Stimulated activated naive B cell treated with anti-CD40 and anti-IgM and Interleukin-4, amounts not matched to agents 10 μg/mL and 1 μg/mL and 100 μg/mL, for 72 hours (primary cell): ENCODE results near the gene BCAR3.
"Not testable (repeated sequence)": the region's sequence is repeated elsewhere in the genome, so short reads cannot be mapped to it uniquely, and the experiment has no call there.

Experiments
- ATAC-seq, 2 donors: fragments of 150-1000 bp; cut with Tn5 transposase; replicated peaks; 2 replicates each; pipeline ENCODE4 v1.10.0; 2021; ENCODE audit warnings: moderate library complexity in 1 of 2
- DNase-seq: peaks from one replicate; pipeline ENCODE4 v3.0.0; 2021
- H3K27ac Mint-ChIP-seq: one replicate; pipeline ENCODE4 v1.8.0; 2022; ENCODE audit warnings: mild to moderate bottlenecking, mixed read lengths
- H3K27me3 Mint-ChIP-seq, 2 donors: one replicate each; pipeline ENCODE4 v1.8.0; 2022; ENCODE audit warnings: mixed read lengths in 2 of 2
- H3K36me3 Mint-ChIP-seq, 2 donors: one replicate each; pipeline ENCODE4 v1.8.0; 2022; ENCODE audit warnings: mixed read lengths in 2 of 2, mild to moderate bottlenecking in 1 of 2
- H3K4me1 Mint-ChIP-seq, 2 donors: one replicate each; pipeline ENCODE4 v1.8.0; 2022; ENCODE audit warnings: mixed read lengths in 2 of 2, mild to moderate bottlenecking in 1 of 2
- H3K4me3 Mint-ChIP-seq, 2 donors: one replicate each; pipeline ENCODE4 v1.8.0; 2022; ENCODE audit warnings: mild to moderate bottlenecking in 2 of 2, mixed read lengths in 2 of 2, moderate library complexity in 1 of 2
- H3K9me3 Mint-ChIP-seq, 2 donors: one replicate each; pipeline ENCODE4 v1.8.0; 2022; ENCODE audit warnings: mixed read lengths in 2 of 2, mild to moderate bottlenecking in 1 of 2

The BCAR3 gene

DNA sequence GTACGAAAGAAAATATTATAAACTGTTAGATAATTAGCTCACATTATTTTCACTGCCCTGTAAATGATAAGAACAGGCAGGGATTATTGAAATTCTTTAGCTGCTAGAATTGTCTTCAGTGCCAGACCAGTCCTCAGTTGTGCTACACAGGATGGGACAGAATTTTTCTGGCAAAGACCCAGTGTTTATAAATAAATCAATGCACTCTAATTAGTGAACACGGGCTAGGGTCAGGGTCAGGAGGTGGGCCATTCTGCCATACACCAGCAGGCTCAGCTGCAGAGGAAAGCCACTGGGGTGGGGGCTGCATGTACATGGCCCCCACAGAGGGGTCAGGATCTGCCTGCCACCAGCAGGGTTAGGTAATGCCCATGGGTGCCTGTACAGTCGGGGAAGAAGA, 6.4 kb downstream of the BCAR3 start:
- no peaks in the 10 kb centered on the region for H3K27me3 Mint-ChIP-seq
- no peaks in the 10 kb centered on the region for H3K9me3 Mint-ChIP-seq
- H3K4me3 Mint-ChIP-seq, result no peak overlapping the region
- H3K27ac Mint-ChIP-seq, result no peak overlapping the region
- no peak for ATAC-seq
- no peak for DNase-seq
- H3K36me3 Mint-ChIP-seq, result peaks cover 53 to 71% of the 10 kb centered on the region in 2 donors
- H3K4me1 Mint-ChIP-seq, result peaks cover 40 to 58% of the 10 kb centered on the region in 2 donors

DNA sequence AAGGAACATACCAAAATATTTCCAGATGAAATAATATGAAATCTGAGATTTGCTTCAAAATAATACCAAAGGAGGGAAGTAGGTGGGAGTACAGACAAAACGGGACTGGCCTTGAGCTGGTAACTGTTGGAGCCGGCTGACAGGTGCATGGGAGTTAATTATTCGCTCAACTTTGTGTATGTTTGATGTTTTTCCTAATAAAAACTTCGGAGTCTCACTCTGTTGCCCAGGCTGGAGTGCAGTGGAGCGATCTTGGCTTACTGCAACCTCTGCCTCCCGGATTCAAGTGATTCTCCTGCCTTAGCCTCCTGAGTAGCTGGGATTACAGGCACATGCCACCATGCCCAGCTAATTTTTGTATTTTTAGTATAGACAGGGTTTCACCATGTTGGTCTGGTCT, 7.6 kb downstream of the BCAR3 start:
- not testable (repeated sequence) for ATAC-seq, H3K27me3 Mint-ChIP-seq, DNase-seq, H3K9me3 Mint-ChIP-seq, H3K4me3 Mint-ChIP-seq, H3K27ac Mint-ChIP-seq
- H3K4me1 Mint-ChIP-seq, result peaks cover 38 to 47% of the 10 kb centered on the region in 2 donors
- H3K36me3 Mint-ChIP-seq, result peaks cover 60 to 75% of the 10 kb centered on the region in 2 donors

DNA sequence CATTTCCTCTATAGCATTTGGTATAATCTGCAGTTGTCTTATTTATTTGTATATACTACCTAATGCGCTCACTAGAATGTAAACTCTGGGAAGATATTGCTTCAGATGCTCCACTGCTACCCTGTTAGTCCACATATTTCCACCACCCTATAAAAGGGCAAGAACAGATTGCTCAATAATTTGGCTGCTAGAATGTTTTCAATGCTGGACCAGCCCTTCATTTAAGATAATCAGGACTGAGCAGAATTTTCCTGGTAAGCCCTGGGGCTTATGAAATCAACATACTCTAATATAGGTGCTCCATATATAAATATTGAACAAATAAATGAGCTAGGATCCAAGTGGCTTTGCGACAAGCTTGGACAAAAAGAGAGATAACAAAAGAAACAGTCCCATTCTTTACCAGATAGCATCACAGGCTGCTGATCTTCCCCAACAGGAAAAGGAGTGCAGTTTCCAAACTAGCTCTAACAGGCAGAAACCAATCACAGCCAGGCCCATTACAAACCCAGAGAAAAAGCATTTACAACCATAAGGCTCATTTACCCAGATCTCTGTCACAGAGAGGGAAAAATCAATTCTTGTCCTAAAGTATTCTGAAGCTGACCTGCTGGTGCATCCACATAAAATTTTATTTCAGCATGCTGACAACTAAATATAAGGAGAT, 8.3 kb downstream of the BCAR3 start:
- H3K4me3 Mint-ChIP-seq, result peak overlapping the region in 1 of 2 donors; percentile 30
- peaks cover 36 to 45% of the 10 kb centered on the region in 2 donors for H3K4me1 Mint-ChIP-seq
- no peak for ATAC-seq
- H3K36me3 Mint-ChIP-seq, result peaks cover 58 to 74% of the 10 kb centered on the region in 2 donors
- no peak for DNase-seq
- H3K9me3 Mint-ChIP-seq, result no peaks in the 10 kb centered on the region
- H3K27me3 Mint-ChIP-seq, result no peaks in the 10 kb centered on the region
- peak overlapping the region; percentile 65 for H3K27ac Mint-ChIP-seq

DNA sequence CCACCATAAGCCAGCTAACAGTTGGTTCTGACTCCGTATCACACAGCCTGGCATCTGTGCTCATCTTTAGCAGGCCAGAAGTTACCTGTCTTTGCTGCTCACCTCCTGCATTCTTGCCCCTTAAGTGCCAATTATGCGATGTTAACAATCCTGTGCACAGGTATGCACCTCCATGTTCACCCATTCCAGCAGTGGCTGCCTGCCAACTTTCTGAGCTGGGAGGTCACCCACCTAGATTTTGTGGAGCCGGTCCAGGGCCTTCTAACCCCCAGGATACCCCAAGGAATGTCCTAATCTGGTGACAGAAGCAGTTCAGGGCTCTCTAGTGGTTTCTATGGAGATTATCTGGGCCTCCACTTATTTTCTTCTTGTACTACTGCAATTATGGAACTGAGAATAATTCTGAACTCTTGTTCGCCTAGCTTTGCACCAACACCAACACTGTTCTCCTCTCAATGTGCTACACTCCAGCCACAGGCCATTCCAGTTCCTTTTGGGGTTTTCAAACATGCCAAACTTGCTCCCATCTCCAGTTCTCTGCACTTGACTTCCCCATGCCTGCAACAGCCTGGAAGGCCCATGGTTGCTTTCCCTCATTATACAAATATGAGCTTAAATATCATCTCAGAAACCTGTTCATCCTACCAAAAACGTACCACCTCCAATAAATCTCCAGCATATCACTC, 9.0 kb downstream of the BCAR3 start:
- peaks cover 63 to 79% of the 10 kb centered on the region in 2 donors for H3K36me3 Mint-ChIP-seq
- peaks cover 36 to 44% of the 10 kb centered on the region in 2 donors for H3K4me1 Mint-ChIP-seq
- peak overlapping the region in 1 of 2 donors; percentile 30 for H3K4me3 Mint-ChIP-seq
- peak overlapping the region; percentile 65 for H3K27ac Mint-ChIP-seq
- no peak for DNase-seq
- H3K9me3 Mint-ChIP-seq, result no peaks in the 10 kb centered on the region
- no peaks in the 10 kb centered on the region for H3K27me3 Mint-ChIP-seq
- no peak for ATAC-seq

DNA sequence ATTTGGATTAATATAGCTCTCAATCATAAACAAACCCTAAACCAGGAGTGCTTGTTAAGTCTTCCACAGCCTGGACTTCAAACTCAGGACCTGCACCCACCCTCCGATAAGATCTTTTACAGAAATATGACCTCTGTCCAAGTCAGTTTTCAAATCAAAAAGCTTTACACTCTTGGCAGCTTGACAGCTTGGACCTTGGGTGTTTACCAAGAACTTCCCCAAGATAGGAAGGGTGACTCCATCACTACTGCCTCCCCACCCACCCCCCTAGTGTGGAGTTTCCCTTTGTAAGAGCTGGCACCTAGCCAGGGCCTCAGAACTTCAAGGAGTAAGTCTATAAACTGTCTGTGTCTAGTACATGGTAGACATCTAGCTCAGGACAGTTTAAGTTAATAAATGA, 9.6 kb downstream of the BCAR3 start:
- peaks cover 30 to 40% of the 10 kb centered on the region in 2 donors for H3K4me1 Mint-ChIP-seq
- no peak for DNase-seq
- H3K36me3 Mint-ChIP-seq, result peaks cover 61 to 78% of the 10 kb centered on the region in 2 donors
- H3K27ac Mint-ChIP-seq, result no peak overlapping the region
- peak in 1 of 2 donors; percentile 51 for ATAC-seq
- no peaks in the 10 kb centered on the region for H3K27me3 Mint-ChIP-seq
- no peak overlapping the region for H3K4me3 Mint-ChIP-seq
- H3K9me3 Mint-ChIP-seq, result no peaks in the 10 kb centered on the region

DNA sequence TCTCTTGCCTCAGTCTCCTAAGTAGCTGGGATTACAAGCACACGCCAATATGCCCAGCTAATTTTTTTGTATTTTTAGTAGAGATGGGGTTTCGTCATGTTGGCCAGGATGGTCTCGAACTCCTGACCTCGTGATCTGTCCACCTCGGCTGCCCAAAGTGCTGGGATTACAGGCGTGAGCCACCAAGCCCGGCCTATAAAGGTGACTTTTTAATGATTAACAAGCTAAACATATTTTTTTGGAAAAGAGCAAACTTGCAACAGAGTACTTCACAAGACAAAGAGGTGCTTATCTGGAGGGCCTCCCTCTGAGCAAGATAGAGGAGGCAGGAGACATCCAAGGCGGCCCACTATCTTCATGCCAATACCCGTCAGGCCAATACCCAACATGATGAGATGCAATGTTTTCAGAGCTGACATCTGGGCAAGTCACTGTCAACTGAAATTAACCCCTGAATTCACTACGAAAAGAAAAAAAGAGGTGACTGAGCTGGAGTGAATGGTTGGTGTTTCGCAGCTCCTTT, 10.5 kb downstream of the BCAR3 start:
- no peak overlapping the region for H3K4me3 Mint-ChIP-seq
- H3K27me3 Mint-ChIP-seq, result no peaks in the 10 kb centered on the region
- H3K27ac Mint-ChIP-seq, result no peak overlapping the region
- peaks cover 22 to 34% of the 10 kb centered on the region in 2 donors for H3K4me1 Mint-ChIP-seq
- H3K36me3 Mint-ChIP-seq, result peaks cover 57 to 76% of the 10 kb centered on the region in 2 donors
- no peak for DNase-seq
- no peak for ATAC-seq
- no peaks in the 10 kb centered on the region for H3K9me3 Mint-ChIP-seq

DNA sequence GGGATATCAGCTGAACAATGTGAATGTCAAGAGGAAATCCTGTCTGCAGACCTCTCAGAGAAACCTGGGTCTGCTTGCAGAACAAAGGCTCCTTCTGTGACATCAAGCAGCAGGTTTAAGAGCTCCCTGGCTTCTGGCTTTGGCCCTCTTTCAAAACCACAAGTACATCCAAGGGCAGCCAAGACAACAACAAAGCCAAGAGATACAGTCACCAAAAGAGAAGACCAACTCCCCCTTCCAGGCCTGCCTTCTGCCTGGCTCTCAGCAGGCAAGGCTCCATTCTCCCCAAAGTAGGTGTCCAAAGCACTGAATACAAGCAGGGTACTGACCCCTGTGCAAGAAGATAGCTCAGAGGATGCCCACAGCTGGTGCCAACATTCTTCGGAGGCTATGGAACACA, 11.5 kb downstream of the BCAR3 start:
- ATAC-seq (no peak), DNase-seq (no peak)
- H3K4me1 Mint-ChIP-seq, result peaks cover 23 to 34% of the 10 kb centered on the region in 2 donors
- H3K27me3 Mint-ChIP-seq, result no peaks in the 10 kb centered on the region
- no peaks in the 10 kb centered on the region for H3K9me3 Mint-ChIP-seq
- H3K27ac Mint-ChIP-seq, result no peak overlapping the region
- H3K36me3 Mint-ChIP-seq, result peaks cover 59 to 78% of the 10 kb centered on the region in 2 donors
- H3K4me3 Mint-ChIP-seq, result no peak overlapping the region

DNA sequence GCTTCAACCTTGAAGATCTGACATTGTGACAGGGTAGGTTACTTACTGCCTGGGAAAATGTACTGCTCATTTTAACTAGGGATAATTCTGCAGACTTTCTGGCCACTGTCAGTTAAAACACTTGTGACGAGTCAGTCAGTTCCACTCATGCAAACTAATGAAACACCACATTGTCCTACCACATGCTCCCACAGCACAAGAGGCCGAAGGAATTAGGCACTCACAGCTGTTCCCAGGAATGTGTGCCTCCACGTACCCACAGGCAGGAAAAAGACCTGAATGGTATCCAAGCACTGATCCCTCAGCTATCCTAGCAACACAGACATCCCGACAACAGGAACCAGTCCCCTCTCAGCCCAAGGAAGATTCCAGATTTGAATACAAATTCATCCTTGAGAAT, 12.3 kb downstream of the BCAR3 start:
- H3K4me1 Mint-ChIP-seq, result peaks cover 20 to 36% of the 10 kb centered on the region in 2 donors
- H3K4me3 Mint-ChIP-seq, result no peak overlapping the region
- no peaks in the 10 kb centered on the region for H3K9me3 Mint-ChIP-seq
- DNase-seq (no peak), ATAC-seq (no peak)
- no peaks in the 10 kb centered on the region for H3K27me3 Mint-ChIP-seq
- no peak overlapping the region for H3K27ac Mint-ChIP-seq
- H3K36me3 Mint-ChIP-seq, result peaks cover 59 to 79% of the 10 kb centered on the region in 2 donors

DNA sequence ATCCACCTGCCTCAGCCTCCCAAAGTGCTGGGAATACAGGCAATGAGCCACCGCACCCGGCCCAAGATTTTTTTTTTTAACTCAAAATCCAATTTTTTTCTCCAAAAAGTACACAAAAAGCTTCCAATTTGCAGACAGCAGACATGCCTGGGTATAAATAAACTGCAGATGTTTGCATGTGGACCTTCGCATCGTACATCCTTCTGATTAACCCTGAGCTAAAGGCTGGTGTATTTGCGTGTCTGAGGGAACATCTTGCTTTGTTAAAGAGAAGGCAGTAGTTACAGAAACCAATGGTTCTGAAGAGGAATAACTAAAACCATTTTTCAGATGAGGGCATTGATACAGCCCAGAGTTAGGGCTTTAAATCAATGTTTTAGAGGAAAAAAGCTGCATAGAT, 12.7 kb downstream of the BCAR3 start:
- ATAC-seq, result no peak
- peaks cover 20 to 41% of the 10 kb centered on the region in 2 donors for H3K4me1 Mint-ChIP-seq
- no peak for DNase-seq
- H3K27ac Mint-ChIP-seq, result no peak overlapping the region
- no peaks in the 10 kb centered on the region for H3K9me3 Mint-ChIP-seq
- peaks cover 61 to 82% of the 10 kb centered on the region in 2 donors for H3K36me3 Mint-ChIP-seq
- no peaks in the 10 kb centered on the region for H3K27me3 Mint-ChIP-seq
- no peak overlapping the region for H3K4me3 Mint-ChIP-seq

DNA sequence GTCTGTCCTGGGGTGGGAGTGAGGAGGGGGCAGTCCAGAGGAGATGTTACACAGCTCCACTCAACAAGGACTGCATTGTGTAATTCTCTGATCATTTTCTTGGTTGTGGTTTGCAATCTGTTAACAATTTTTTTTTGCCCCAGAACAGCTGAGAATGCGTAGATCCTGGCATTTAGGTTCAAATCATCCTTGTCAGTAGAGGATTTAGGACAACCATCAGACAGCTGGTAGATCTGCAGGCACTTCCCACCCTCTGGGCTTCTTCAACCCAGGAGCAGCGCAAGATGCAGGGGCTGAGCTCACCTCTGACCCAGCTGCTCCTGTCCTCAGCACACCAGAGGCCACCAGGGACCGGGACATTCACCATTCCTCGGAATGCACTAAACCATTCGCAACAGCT, 13.5 kb downstream of the BCAR3 start:
- peaks cover 61 to 82% of the 10 kb centered on the region in 2 donors for H3K36me3 Mint-ChIP-seq
- H3K9me3 Mint-ChIP-seq, result no peaks in the 10 kb centered on the region
- H3K27me3 Mint-ChIP-seq, result no peaks in the 10 kb centered on the region
- DNase-seq, result no peak
- ATAC-seq, result no peak
- H3K27ac Mint-ChIP-seq, result no peak overlapping the region
- H3K4me1 Mint-ChIP-seq, result peaks cover 24 to 42% of the 10 kb centered on the region in 2 donors
- H3K4me3 Mint-ChIP-seq, result no peak overlapping the region

DNA sequence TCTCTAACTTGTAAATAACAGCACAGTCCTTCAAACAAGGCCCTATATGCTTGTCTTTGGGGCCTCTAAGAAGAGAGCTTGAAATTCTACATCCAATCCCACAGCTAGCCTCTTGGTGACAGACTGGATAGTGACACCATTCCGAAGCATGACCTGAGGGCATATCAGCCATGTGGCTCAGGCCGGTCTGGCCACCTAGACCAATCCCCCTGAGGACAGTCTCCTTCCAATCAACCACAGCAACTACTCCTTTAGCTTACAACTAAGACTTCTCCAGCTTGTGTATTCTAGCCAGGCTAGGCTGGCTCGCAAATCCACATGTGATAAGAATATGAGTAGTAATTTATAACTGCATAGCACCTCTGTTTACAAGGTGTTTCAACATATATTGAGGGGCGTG, 14.0 kb downstream of the BCAR3 start:
- ATAC-seq, result no peak

DNA sequence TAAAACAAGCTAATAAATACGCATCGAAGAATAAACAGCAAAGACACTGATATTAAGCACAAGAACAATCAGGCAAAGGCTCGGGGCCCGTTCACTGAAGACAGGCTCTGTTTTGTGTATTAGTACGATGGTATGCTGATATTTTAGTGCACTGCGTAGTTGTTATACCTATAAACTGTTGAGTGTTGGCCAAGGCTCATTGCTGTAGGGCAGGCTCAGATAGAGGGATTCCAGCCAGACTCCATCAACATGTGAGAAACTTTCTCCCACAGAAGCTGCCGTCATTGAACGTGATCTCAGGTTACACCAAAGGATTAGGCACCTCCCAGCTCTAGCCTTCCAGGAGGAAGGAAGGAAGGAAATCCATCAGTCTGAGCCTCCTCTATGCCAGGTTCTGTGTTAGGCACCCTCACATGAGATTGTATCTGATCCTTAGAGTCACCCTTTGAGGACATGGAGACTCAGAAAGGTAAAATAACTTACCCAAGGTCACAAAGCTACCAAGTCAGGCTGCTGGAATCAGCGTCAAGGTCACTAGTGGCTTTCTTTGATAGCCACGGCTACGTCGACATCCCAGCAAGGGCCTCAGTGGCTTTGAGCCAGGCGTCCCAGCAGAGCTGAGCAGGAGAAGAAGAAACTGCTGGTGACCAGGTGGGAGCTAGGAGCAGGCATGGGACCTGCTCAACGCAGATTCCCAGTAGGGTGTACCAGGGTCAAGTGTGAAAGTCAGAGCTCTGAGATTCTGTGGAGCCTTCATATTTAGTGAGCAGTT, 14.8 kb downstream of the BCAR3 start:
- Mint-ChIP-seq H3K27me3 (no peaks in the 10 kb centered on the region), H3K36me3 (peaks cover 66 to 84% of the 10 kb centered on the region in 2 donors), H3K4me3 (no peak overlapping the region), H3K9me3 (no peaks in the 10 kb centered on the region), H3K27ac (no peak overlapping the region), H3K4me1 (peaks cover 24 to 43% of the 10 kb centered on the region in 2 donors)
- DNase-seq, result no peak
- no peak for ATAC-seq

More for the DNA sequence above, 14.0 kb downstream of the BCAR3 start:
- peaks cover 23 to 42% of the 10 kb centered on the region in 2 donors for H3K4me1 Mint-ChIP-seq
- no peaks in the 10 kb centered on the region for H3K9me3 Mint-ChIP-seq
- H3K27ac Mint-ChIP-seq, result peak overlapping the region; percentile 42
- H3K36me3 Mint-ChIP-seq, result peaks cover 60 to 82% of the 10 kb centered on the region in 2 donors
- no peaks in the 10 kb centered on the region for H3K27me3 Mint-ChIP-seq
- no peak overlapping the region for H3K4me3 Mint-ChIP-seq
- DNase-seq, result no peak

DNA sequence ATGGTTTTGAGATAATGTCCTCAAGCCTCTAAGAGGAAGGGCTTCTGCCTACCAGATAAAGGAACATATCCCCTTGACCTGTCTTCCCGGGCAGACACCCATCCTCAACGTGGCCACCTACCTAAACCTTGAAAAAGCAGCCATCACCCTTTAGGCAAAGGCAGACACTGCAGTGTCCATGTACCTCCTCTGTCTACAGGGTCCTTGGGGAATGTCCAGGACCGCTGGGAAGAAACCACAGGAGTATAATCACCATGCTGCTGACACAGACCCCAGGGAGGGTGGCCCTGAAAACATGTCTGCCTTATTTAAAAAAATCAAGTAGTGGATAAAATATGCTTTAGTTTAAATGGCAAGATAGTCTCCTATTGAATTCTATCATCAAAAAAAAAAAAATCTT, 16.6 kb downstream of the BCAR3 start:
- no peak for DNase-seq
- Mint-ChIP-seq H3K27me3 (no peaks in the 10 kb centered on the region), H3K27ac (no peak overlapping the region), H3K36me3 (peaks cover 69 to 82% of the 10 kb centered on the region in 2 donors), H3K4me1 (peaks cover 26 to 49% of the 10 kb centered on the region in 2 donors), H3K4me3 (no peak overlapping the region), H3K9me3 (peaks cover 0 to 3% of the 10 kb centered on the region in 2 donors)
- ATAC-seq, result no peak

DNA sequence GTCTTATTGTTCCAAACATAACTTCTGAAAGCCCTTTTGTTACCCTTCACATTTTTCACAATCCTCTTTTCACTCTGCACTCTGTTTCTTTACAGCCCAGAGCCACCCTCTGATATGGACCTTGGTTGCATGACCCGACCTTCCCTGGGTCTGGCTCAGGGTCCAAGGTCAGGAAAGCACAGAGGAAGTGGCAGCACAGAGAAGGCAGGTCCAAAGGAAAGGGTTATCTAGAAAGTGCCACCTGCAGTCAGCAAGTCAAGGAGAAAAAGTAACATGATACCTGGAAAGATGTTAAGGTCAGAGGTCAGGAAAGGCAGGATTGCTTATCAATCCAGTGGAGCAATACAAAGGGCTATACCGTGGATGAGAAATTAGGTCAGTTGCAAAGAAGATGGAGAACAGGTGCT, 18.4 kb downstream of the BCAR3 start:
- Mint-ChIP-seq H3K9me3 (peaks cover 0 to 7% of the 10 kb centered on the region in 2 donors), H3K27me3 (no peaks in the 10 kb centered on the region), H3K4me1 (peaks cover 29 to 55% of the 10 kb centered on the region in 2 donors), H3K4me3 (no peak overlapping the region), H3K27ac (peak overlapping the region; percentile 59), H3K36me3 (peaks cover 73 to 81% of the 10 kb centered on the region in 2 donors)
- DNase-seq, result no peak
- ATAC-seq, result no peak
